Naive thymus-derived CD8-positive, alpha-beta T cell (primary cell): ENCODE data around the gene GOSR1. TPM values are rescaled to one million over a fixed set of nuclear protein-coding genes. Genes with fewer than 3 reads are reported as not detected.
A peak's percentile ranks its signal among the peaks of the same experiment; 100 is the strongest.
"Not testable (repeated sequence)": the region's sequence is repeated elsewhere in the genome, so short reads cannot be mapped to it uniquely, and the experiment has no call there.

ENCODE experiments used
- ATAC-seq, 2 donors: fragments of 150-1000 bp; cut with Tn5 transposase in 1 of 2; sonication (Bioruptor Pico), chemical (Tn5 transposase) in 1 of 2; 1 replicate in 1 of 2; 2 replicates in 1 of 2; pipeline ENCODE4 v1.10.0; 2021; ENCODE audit warnings: mild to moderate bottlenecking in 2 of 2, moderate library complexity in 2 of 2
- POLR2A ChIA-PET: fragments of 350-600 bp; sonication (Branson Sonifier 250); formaldehyde crosslinking; loops from one replicate; lab custom pipeline; 2021; ENCODE audit warnings: antibody characterized with exemption; lab: Charles Lee
- DNase-seq, 10 donors: peaks; one replicate each; pipeline versions ENCODE4 v3.0.0 to v3.0.0-alpha.2; 2020 to 2022
- H3K27ac Mint-ChIP-seq, 10 donors: one replicate each; pipeline ENCODE4 v1.8.0; 2020 to 2022; ENCODE audit warnings: mild to moderate bottlenecking in 10 of 10, mixed read lengths in 10 of 10, moderate library complexity in 4 of 10, inconsistent platforms in 1 of 10
- H3K27me3 Mint-ChIP-seq, 5 donors: one replicate each; pipeline ENCODE4 v1.8.0; 2021 to 2022; ENCODE audit warnings: mixed read lengths in 5 of 5
- H3K36me3 Mint-ChIP-seq, 3 donors: one replicate each; pipeline ENCODE4 v1.8.0; 2020 to 2022; ENCODE audit warnings: mixed read lengths in 3 of 3, mild to moderate bottlenecking in 2 of 3, inconsistent platforms in 1 of 3
- H3K4me1 Mint-ChIP-seq, 4 donors: one replicate each; pipeline ENCODE4 v1.8.0; 2021 to 2022; ENCODE audit warnings: mixed read lengths in 4 of 4
- H3K4me3 Mint-ChIP-seq, 10 donors: one replicate each; pipeline ENCODE4 v1.8.0; 2020 to 2022; ENCODE audit warnings: mild to moderate bottlenecking in 10 of 10, mixed read lengths in 10 of 10, moderate library complexity in 6 of 10, inconsistent platforms in 1 of 10
- H3K9me3 Mint-ChIP-seq, 9 donors: one replicate each; pipeline ENCODE4 v1.8.0; 2020 to 2022; ENCODE audit warnings: mixed read lengths in 9 of 9, mild to moderate bottlenecking in 3 of 9, inconsistent platforms in 1 of 9, moderate library complexity in 1 of 9
- polyA plus RNA-seq, 3 donors: library from polyadenylated mRNA; unstranded; fragments of 300-500 nt; fragmentation: Illumina TruSeq; gene quantifications; one replicate each; pipeline ENCODE4 v1.2.3, GENCODE V29; 2021
- total RNA-seq, 8 experiments: library from RNA in 2 of 8; stranded (reverse) in 2 of 8; gene quantifications; one replicate each; pipeline ENCODE4 v1.2.3 and lab custom pipeline; 2021 to 2026

The GOSR1 gene
- total and polyA plus RNA-seq, 5 experiments from 2014 or later = 48.0 to 74.0 (median 64.3) TPM

- ATAC-seq = no peak
- no peaks in the 10 kb centered on the region for H3K27me3 Mint-ChIP-seq
- no peak for DNase-seq
- no peak overlapping the region for H3K4me3 Mint-ChIP-seq
- POLR2A ChIA-PET = no interaction called here
- H3K36me3 Mint-ChIP-seq = peaks cover 0 to 68% (median 10%) of the 10 kb centered on the region in 3 donors
- peak overlapping the region in 7 of 10 donors; percentile 6 to 83 (median 33) for H3K27ac Mint-ChIP-seq
- H3K4me1 Mint-ChIP-seq = peaks cover 4 to 15% (median 10%) of the 10 kb centered on the region in 4 donors
- no peaks in the 10 kb centered on the region for H3K9me3 Mint-ChIP-seq
Observed at GRCh38 chr17:30514895-30515596, 37.8 kb downstream of the GOSR1 start.

DNA sequence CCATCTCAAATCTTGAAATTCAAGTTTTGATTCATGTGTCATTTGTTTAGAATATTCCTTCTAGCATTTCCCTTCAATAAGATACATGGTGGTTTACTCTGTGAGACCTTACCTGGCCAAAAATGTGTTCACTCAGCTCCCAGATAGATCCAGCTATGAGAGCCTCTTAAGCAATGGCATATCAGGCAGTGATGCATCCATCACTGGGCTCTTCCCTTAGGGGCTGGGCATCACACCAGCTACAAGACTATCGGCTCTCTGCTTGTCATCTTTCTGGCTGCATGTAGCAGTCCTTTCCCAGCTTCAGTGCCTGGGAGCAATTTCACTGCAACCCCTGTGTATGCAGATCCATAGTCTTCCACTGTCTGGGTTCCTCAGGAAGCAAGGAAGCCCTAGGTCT is 40.6 kb downstream of the GOSR1 start:
- H3K4me3 Mint-ChIP-seq = no peak overlapping the region
- peaks cover 5 to 83% (median 28%) of the 10 kb centered on the region in 3 donors for H3K36me3 Mint-ChIP-seq
- DNase-seq (no peak), ATAC-seq (no peak)
- POLR2A ChIA-PET = no interaction called here
- H3K27me3 Mint-ChIP-seq = no peaks in the 10 kb centered on the region
- H3K27ac Mint-ChIP-seq = peak overlapping the region in 7 of 10 donors; percentile 1 to 63 (median 15)
- H3K4me1 Mint-ChIP-seq = peaks cover 4 to 12% (median 9%) of the 10 kb centered on the region in 4 donors
- peaks cover 0 to 5% (median 0%) of the 10 kb centered on the region in 9 donors for H3K9me3 Mint-ChIP-seq

DNA sequence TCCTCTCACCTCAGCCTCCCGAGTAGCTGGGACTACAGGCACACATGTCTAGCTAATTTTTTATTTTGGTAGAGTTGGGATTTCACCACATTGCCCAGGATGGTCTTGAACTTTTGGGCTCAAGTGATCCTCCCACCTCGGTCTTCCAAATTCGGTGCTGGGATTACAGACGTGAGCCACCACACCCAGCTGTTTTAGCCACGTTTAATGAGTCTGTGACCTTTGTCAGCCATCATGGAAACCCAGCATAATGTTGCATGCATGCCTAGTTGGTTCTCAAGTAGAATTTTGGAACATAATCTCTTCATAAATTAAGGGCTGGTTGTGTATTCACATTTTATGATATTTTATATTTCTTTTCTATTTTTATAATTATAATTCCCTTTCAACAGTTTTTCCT is 42.0 kb downstream of the GOSR1 start:
- H3K36me3 Mint-ChIP-seq = peaks cover 5 to 86% (median 29%) of the 10 kb centered on the region in 3 donors

GRCh38 chr17:30519707-30520106 is 42.5 kb downstream of the GOSR1 start:
- POLR2A ChIA-PET = no interaction called here
- peak overlapping the region in 5 of 10 donors; percentile 4 to 52 (median 14) for H3K27ac Mint-ChIP-seq

More for the DNA sequence above, 42.0 kb downstream of the GOSR1 start:
- ATAC-seq (no peak), DNase-seq (no peak)
- Mint-ChIP-seq H3K27me3 (no peaks in the 10 kb centered on the region), H3K9me3 (peaks cover 0 to 5% (median 0%) of the 10 kb centered on the region in 9 donors), H3K4me3 (no peak overlapping the region), H3K4me1 (peaks cover 4 to 8% (median 6%) of the 10 kb centered on the region in 4 donors), H3K27ac (peak overlapping the region in 1 of 10 donors; percentile 29)
- POLR2A ChIA-PET = no interaction called here

GRCh38 chr17:30520436-30520835 is 43.2 kb downstream of the GOSR1 start:
- no peak for DNase-seq
- no peak for ATAC-seq
- peaks cover 5 to 83% (median 30%) of the 10 kb centered on the region in 3 donors for H3K36me3 Mint-ChIP-seq
- H3K9me3 Mint-ChIP-seq = peaks cover 0 to 5% (median 0%) of the 10 kb centered on the region in 9 donors
- POLR2A ChIA-PET = interaction anchor here (0.7 kb wide), 1 partner anchor 43 kb away, joined by 4 read pairs; no protein-coding TSS in a partner anchor
- no peaks in the 10 kb centered on the region for H3K27me3 Mint-ChIP-seq
- H3K4me1 Mint-ChIP-seq = peaks cover 0 to 4% (median 1%) of the 10 kb centered on the region in 4 donors
- no peak overlapping the region for H3K4me3 Mint-ChIP-seq
- H3K27ac Mint-ChIP-seq = peak overlapping the region in 1 of 10 donors; percentile 29

More at GRCh38 chr17:30519707-30520106, 42.5 kb downstream of the GOSR1 start:
- H3K27me3 Mint-ChIP-seq = no peaks in the 10 kb centered on the region
- peaks cover 5 to 86% (median 30%) of the 10 kb centered on the region in 3 donors for H3K36me3 Mint-ChIP-seq
- H3K9me3 Mint-ChIP-seq = peaks cover 0 to 5% (median 0%) of the 10 kb centered on the region in 9 donors
- no peak overlapping the region for H3K4me3 Mint-ChIP-seq
- ATAC-seq = no peak
- H3K4me1 Mint-ChIP-seq = peaks cover 2 to 4% (median 3%) of the 10 kb centered on the region in 4 donors
- DNase-seq = no peak

GRCh38 chr17:30520882-30521281 is 43.7 kb downstream of the GOSR1 start:
- Mint-ChIP-seq H3K36me3 (peaks cover 5 to 79% (median 27%) of the 10 kb centered on the region in 3 donors), H3K4me1 (peaks cover 0 to 4% (median 0%) of the 10 kb centered on the region in 4 donors), H3K27ac (peak overlapping the region in 2 of 10 donors; percentile 29 to 67), H3K9me3 (peaks cover 0 to 5% (median 0%) of the 10 kb centered on the region in 9 donors), H3K4me3 (no peak overlapping the region), H3K27me3 (no peaks in the 10 kb centered on the region)
- POLR2A ChIA-PET = interaction anchor here (0.7 kb wide), 1 partner anchor 43 kb away, joined by 4 read pairs; no protein-coding TSS in a partner anchor
- DNase-seq = no peak
- no peak for ATAC-seq

DNA sequence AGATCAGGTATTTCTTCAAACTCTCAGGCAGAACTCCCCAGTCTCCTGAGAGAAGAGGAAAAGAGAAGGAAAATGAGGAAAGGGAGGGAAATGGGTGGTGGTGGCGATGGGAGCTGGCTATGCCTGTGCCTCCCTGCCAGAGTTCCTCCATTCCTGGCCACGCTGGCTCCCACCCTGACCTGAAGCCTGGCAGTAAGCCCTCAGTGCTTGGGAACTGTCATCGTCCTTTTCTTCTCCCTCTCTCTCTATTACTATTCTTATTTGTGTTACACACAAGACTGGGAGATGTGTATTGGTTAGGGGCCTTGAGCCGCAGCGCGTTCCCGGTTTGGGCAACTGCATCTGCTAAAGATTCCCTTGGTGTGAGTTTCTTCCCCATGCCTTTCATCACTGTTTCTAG is 44.6 kb downstream of the GOSR1 start:
- Mint-ChIP-seq H3K36me3 (peaks cover 5 to 74% (median 27%) of the 10 kb centered on the region in 3 donors), H3K4me1 (peaks cover 0 to 4% (median 0%) of the 10 kb centered on the region in 4 donors), H3K27me3 (no peaks in the 10 kb centered on the region), H3K27ac (peak overlapping the region in 1 of 10 donors; percentile 67), H3K4me3 (no peak overlapping the region), H3K9me3 (peaks cover 0 to 5% (median 0%) of the 10 kb centered on the region in 9 donors)
- DNase-seq (no peak), ATAC-seq (no peak)
- POLR2A ChIA-PET = no interaction called here

- DNase-seq, H3K27me3 Mint-ChIP-seq, H3K4me3 Mint-ChIP-seq, H3K27ac Mint-ChIP-seq, H3K9me3 Mint-ChIP-seq, ATAC-seq, H3K4me1 Mint-ChIP-seq: not testable (repeated sequence)
- H3K36me3 Mint-ChIP-seq = peaks cover 5 to 60% (median 27%) of the 10 kb centered on the region in 3 donors
- POLR2A ChIA-PET = interaction anchor here (0.6 kb wide), 1 partner anchor 196 kb away, joined by 3 read pairs; no protein-coding TSS in a partner anchor
Observed at GRCh38 chr17:30523236-30523635, 46.0 kb downstream of the GOSR1 start.

GRCh38 chr17:30524847-30525246 is 47.6 kb downstream of the GOSR1 start:
- peaks cover 5 to 49% (median 25%) of the 10 kb centered on the region in 3 donors for H3K36me3 Mint-ChIP-seq
- POLR2A ChIA-PET = no interaction called here

DNA sequence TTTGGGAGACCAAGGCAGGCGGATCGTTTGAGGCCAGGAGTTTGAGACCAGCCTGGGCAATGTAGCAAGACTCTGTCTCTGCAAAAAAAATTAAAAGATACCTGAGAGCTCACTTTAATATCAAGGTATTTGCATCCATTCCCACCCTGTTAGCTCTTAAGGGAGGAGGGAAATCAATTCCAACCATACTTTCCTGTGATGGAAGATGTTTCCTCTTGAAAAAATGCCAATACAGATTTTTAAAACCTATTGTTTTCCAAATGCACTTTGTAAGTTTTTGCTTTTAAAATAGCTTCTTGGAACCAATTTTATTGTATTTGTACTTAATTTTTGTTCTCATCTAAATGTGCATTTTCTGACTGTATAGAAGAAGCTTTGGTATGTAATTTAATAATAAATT is 49.2 kb downstream of the GOSR1 start:
- Mint-ChIP-seq H3K36me3 (peaks cover 5 to 34% (median 19%) of the 10 kb centered on the region in 3 donors), H3K4me3 (no peak overlapping the region), H3K27me3 (no peaks in the 10 kb centered on the region), H3K9me3 (peaks cover 0 to 5% (median 0%) of the 10 kb centered on the region in 9 donors), H3K27ac (peak overlapping the region in 2 of 10 donors; percentile 50 to 87), H3K4me1 (peaks cover 0 to 2% (median 0%) of the 10 kb centered on the region in 4 donors)
- POLR2A ChIA-PET = interaction anchor here (0.6 kb wide), 1 partner anchor 658 kb away, joined by 5 read pairs; no protein-coding TSS in a partner anchor
- ATAC-seq (no peak), DNase-seq (no peak)

More at GRCh38 chr17:30524847-30525246, 47.6 kb downstream of the GOSR1 start:
- DNase-seq (no peak), ATAC-seq (no peak)
- H3K4me1 Mint-ChIP-seq = peaks cover 0 to 2% (median 0%) of the 10 kb centered on the region in 4 donors
- H3K9me3 Mint-ChIP-seq = peaks cover 0 to 5% (median 0%) of the 10 kb centered on the region in 9 donors
- H3K4me3 Mint-ChIP-seq = no peak overlapping the region
- H3K27me3 Mint-ChIP-seq = no peaks in the 10 kb centered on the region
- peak overlapping the region in 2 of 10 donors; percentile 22 to 66 for H3K27ac Mint-ChIP-seq

GRCh38 chr17:30528701-30529100 is 51.5 kb downstream of the GOSR1 start:
- H3K36me3 Mint-ChIP-seq = peaks cover 0 to 13% (median 1%) of the 10 kb centered on the region in 3 donors
- H3K4me1 Mint-ChIP-seq, H3K27me3 Mint-ChIP-seq, POLR2A ChIA-PET, H3K9me3 Mint-ChIP-seq, ATAC-seq, H3K4me3 Mint-ChIP-seq, DNase-seq, H3K27ac Mint-ChIP-seq: not testable (repeated sequence)

GRCh38 chr17:30530346-30531025 is 53.3 kb downstream of the GOSR1 start:
- Mint-ChIP-seq H3K4me3 (no peak overlapping the region), H3K27me3 (no peaks in the 10 kb centered on the region), H3K27ac (no peak overlapping the region), H3K4me1 (peaks cover 0 to 2% (median 0%) of the 10 kb centered on the region in 4 donors), H3K36me3 (no peaks in the 10 kb centered on the region), H3K9me3 (no peaks in the 10 kb centered on the region)
- POLR2A ChIA-PET = interaction anchor here (0.5 kb wide), 1 partner anchor 167 kb away, joined by 3 read pairs; no protein-coding TSS in a partner anchor
- DNase-seq (no peak), ATAC-seq (no peak)
